Thoracic aorta (tissue), 2 donors: Measurements from ENCODE around the gene NCOR1. TPM values are rescaled to one million over a fixed set of nuclear protein-coding genes. Genes with fewer than 3 reads are reported as not detected.

ENCODE experiments used
- ATAC-seq: fragments of 150-250 bp; one replicate; pipeline ENCODE4 v1.8.0; 2017; ENCODE audit warnings: low read depth; ENCODE audit not compliant: insufficient number of reproducible peaks, low FRiP score
- DNase-seq: peaks from one replicate; pipeline ENCODE4 v3.0.0-alpha.2; 2020; ENCODE audit warnings: low spot score
- H3K27ac ChIP-seq, 2 donors: fragments of 200-600 bp; sonication (generic); 1 replicate in 1 of 2; 2 replicates in 1 of 2; pipeline ENCODE4 v1.5.1; 2016; ENCODE audit warnings: mild to moderate bottlenecking in 2 of 2, moderate library complexity in 2 of 2
- H3K27me3 ChIP-seq: fragments of 200-600 bp; sonication (generic); replicated peaks from 2 replicates; pipeline ENCODE4 v1.6.0; 2016; ENCODE audit warnings: mild to moderate bottlenecking; ENCODE audit not compliant: insufficient read depth
- H3K36me3 ChIP-seq: fragments of 200-600 bp; sonication (generic); one replicate; pipeline ENCODE4 v1.5.1; 2016
- H3K4me1 ChIP-seq, 2 donors: fragments of 200-600 bp; sonication (generic); 1 replicate in 1 of 2; 2 replicates in 1 of 2; pipeline versions ENCODE4 v1.5.1 to v1.6.0; 2016; ENCODE audit warnings: low read depth in 2 of 2, mild to moderate bottlenecking in 1 of 2; ENCODE audit not compliant: control insufficient read depth in 1 of 2
- H3K4me3 ChIP-seq: fragments of 200-600 bp; sonication (generic); 2 replicates; pipeline ENCODE4 v1.5.1; 2016; ENCODE audit warnings: mild to moderate bottlenecking
- H3K9me3 ChIP-seq: fragments of 200-600 bp; sonication (generic); 2 replicates; pipeline ENCODE4 v1.5.1; 2016
- total RNA-seq, 2 donors: library from RNA; depleted of rRNA; stranded (reverse); fragments of >200 nt; gene quantifications; one replicate each; pipeline versions ENCODE4 v1.1.0 to v1.2.3, GENCODE V29; 2016
- TF ChIP-seq, protein P1 (sequence below): fragments of 200-600 bp; sonication (generic); IDR thresholded peaks from one replicate; pipeline ENCODE4 v1.5.1; 2019; ENCODE audit warnings: antibody characterized with exemption

The NCOR1 gene
- total RNA-seq, 2 donors from 2014 or later, result 131 to 178 TPM

DNA sequence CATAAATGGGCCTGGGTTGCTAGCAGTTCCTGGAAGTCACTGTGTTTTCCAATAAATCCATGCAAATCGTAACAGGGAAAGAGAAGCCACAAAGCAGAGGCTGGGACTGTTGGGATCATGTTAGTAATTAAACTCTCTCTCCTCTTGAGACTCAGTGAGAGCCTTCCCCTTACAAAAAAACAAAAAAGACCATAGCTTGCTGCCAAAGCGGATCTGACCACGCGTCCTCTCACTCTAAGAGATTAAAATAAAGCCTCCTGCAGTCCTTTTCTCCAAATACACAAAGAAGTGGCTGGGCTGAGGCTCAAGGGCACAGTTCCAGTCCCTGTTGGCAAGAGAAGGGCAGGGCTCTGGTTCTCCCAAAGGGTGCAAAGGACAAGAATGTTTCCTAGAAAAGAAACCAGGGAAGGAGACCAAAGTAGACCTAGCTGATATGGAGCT, 40.2 kb upstream of the NCOR1 start:
- peak; percentile 73 for ATAC-seq
- no peaks in the 10 kb centered on the region for H3K9me3 ChIP-seq
- peak overlapping the region; percentile 39 for H3K4me3 ChIP-seq
- DNase-seq, result peak; percentile 15
- TF ChIP-seq, protein P1, sequence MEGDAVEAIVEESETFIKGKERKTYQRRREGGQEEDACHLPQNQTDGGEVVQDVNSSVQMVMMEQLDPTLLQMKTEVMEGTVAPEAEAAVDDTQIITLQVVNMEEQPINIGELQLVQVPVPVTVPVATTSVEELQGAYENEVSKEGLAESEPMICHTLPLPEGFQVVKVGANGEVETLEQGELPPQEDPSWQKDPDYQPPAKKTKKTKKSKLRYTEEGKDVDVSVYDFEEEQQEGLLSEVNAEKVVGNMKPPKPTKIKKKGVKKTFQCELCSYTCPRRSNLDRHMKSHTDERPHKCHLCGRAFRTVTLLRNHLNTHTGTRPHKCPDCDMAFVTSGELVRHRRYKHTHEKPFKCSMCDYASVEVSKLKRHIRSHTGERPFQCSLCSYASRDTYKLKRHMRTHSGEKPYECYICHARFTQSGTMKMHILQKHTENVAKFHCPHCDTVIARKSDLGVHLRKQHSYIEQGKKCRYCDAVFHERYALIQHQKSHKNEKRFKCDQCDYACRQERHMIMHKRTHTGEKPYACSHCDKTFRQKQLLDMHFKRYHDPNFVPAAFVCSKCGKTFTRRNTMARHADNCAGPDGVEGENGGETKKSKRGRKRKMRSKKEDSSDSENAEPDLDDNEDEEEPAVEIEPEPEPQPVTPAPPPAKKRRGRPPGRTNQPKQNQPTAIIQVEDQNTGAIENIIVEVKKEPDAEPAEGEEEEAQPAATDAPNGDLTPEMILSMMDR, result no peak
- H3K27ac ChIP-seq, result peak overlapping the region; percentile 36 to 62
- peaks cover 15 to 24% of the 10 kb centered on the region in 2 donors for H3K4me1 ChIP-seq
- no peaks in the 10 kb centered on the region for H3K27me3 ChIP-seq
- H3K36me3 ChIP-seq, result no peaks in the 10 kb centered on the region

GRCh38 chr17:16254773-16255400, 39.6 kb upstream of the NCOR1 start:
- no peak for ATAC-seq
- Histone ChIP-seq H3K4me3 (peak overlapping the region; percentile 39), H3K36me3 (no peaks in the 10 kb centered on the region), H3K9me3 (no peaks in the 10 kb centered on the region), H3K4me1 (peaks cover 15 to 24% of the 10 kb centered on the region in 2 donors), H3K27ac (peak overlapping the region; percentile 36 to 62), H3K27me3 (no peaks in the 10 kb centered on the region)
- TF ChIP-seq, protein P1, result no peak
- no peak for DNase-seq

GRCh38 chr17:16251556-16251955, 36.2 kb upstream of the NCOR1 start:
- Histone ChIP-seq H3K4me3 (no peak overlapping the region), H3K27me3 (no peaks in the 10 kb centered on the region), H3K27ac (no peak overlapping the region), H3K4me1 (peaks cover 15 to 20% of the 10 kb centered on the region in 2 donors), H3K9me3 (no peaks in the 10 kb centered on the region), H3K36me3 (no peaks in the 10 kb centered on the region)
- no peak for ATAC-seq
- TF ChIP-seq, protein P1, result no peak
- no peak for DNase-seq

GRCh38 chr17:16251043-16251442, 35.7 kb upstream of the NCOR1 start:
- Histone ChIP-seq H3K4me1 (peaks cover 10 to 15% of the 10 kb centered on the region in 2 donors), H3K4me3 (no peak overlapping the region), H3K27me3 (no peaks in the 10 kb centered on the region), H3K36me3 (no peaks in the 10 kb centered on the region), H3K27ac (no peak overlapping the region), H3K9me3 (no peaks in the 10 kb centered on the region)
- ATAC-seq, result no peak
- TF ChIP-seq, protein P1, result no peak
- no peak for DNase-seq

DNA sequence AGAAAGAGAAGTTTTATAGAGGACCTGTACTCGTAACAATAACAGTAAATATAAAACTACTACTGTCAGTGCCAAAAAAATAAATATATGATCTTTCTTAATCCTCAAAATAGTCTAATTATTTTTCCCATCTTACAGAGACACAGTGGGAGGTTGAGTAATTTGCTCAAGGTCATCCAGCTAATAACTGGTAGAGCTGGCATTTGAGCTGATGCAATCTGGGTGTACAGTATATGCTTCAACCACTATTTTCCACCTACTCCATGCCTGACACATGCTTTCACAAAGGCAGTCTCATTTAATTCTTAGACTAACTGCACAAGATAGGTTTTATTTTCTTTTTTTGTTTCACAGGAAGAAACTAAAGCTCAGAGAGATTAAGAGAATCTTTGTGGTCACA, 35.3 kb upstream of the NCOR1 start:
- no peak overlapping the region for H3K27ac ChIP-seq
- no peak overlapping the region for H3K4me3 ChIP-seq
- H3K36me3 ChIP-seq, result no peaks in the 10 kb centered on the region
- H3K9me3 ChIP-seq, result no peaks in the 10 kb centered on the region
- ATAC-seq (no peak), DNase-seq (no peak)
- H3K4me1 ChIP-seq, result peaks cover 8 to 11% of the 10 kb centered on the region in 2 donors
- TF ChIP-seq, protein P1, result no peak
- no peaks in the 10 kb centered on the region for H3K27me3 ChIP-seq
